Lung (tissue), 12 donors: ENCODE data around the gene MAGI2. TPM values are rescaled to one million over a fixed set of nuclear protein-coding genes. Genes with fewer than 3 reads are reported as not detected.

ENCODE experiments used
- ATAC-seq: fragments of 200-7000 bp; cut with Tn5 transposase; one replicate; pipeline ENCODE4 v1.9.1; 2020; ENCODE audit warnings: moderate number of reproducible peaks; ENCODE audit not compliant: insufficient read depth, low FRiP score
- DNase-seq, 3 donors: peaks; one replicate each; pipeline ENCODE4 v3.0.0-alpha.2; 2013 to 2017
- H3K27ac ChIP-seq, 2 donors: one replicate each; pipeline ENCODE4 v1.5.1; 2013; ENCODE audit warnings: mild to moderate bottlenecking in 2 of 2, moderate library complexity in 2 of 2, control low read depth in 1 of 2, inconsistent platforms in 1 of 2, low read depth in 1 of 2, low read length in 1 of 2
- H3K27me3 ChIP-seq, 3 donors: one replicate each; pipeline ENCODE4 v1.5.1; 2013; ENCODE audit warnings: low read length in 2 of 3; ENCODE audit not compliant: control insufficient read depth in 3 of 3, insufficient read depth in 3 of 3
- H3K36me3 ChIP-seq, 4 donors: one replicate each; pipeline ENCODE4 v1.5.1; 2013; ENCODE audit warnings: low read length in 4 of 4, mild to moderate bottlenecking in 1 of 4, moderate library complexity in 1 of 4; ENCODE audit not compliant: control insufficient read depth in 4 of 4, insufficient read depth in 4 of 4
- H3K4me1 ChIP-seq, 5 donors: one replicate each; pipeline ENCODE4 v1.5.1; 2013; ENCODE audit warnings: low read length in 5 of 5, mild to moderate bottlenecking in 2 of 5, moderate library complexity in 1 of 5; ENCODE audit not compliant: control insufficient read depth in 5 of 5, insufficient read depth in 5 of 5
- H3K4me3 ChIP-seq: one replicate; pipeline ENCODE4 v1.5.1; 2013; ENCODE audit warnings: mild to moderate bottlenecking, control low read depth, moderate library complexity
- H3K9ac ChIP-seq, 2 donors: one replicate each; pipeline ENCODE4 v1.5.1; 2013; ENCODE audit warnings: low read length in 2 of 2, control low read depth in 1 of 2; ENCODE audit not compliant: insufficient read depth in 1 of 2
- H3K9me3 ChIP-seq, 4 donors: one replicate each; pipeline ENCODE4 v1.5.1; 2013; ENCODE audit warnings: low read length in 3 of 4, mild to moderate bottlenecking in 1 of 4, moderate library complexity in 1 of 4; ENCODE audit not compliant: control insufficient read depth in 4 of 4, insufficient read depth in 3 of 4
- WGBS, 2 donors: extraction: QIAGEN DNeasy Blood & Tissue Kit; methylation state at CpG; one replicate each; pipeline ENCODE4 v1.1.7; 2013; 5-methylcytosine and 5-hydroxymethylcytosine counted together
- polyA plus RNA-seq, 2 donors: library from polyadenylated mRNA; stranded (reverse); fragments of 200-250 nt; gene quantifications; one replicate each; pipeline ENCODE4 v1.2.1, GENCODE V29; 2013
- total RNA-seq, 2 donors: library from RNA; depleted of rRNA in 1 of 2; stranded (reverse); fragments of >200 nt in 1 of 2; gene quantifications; one replicate each; pipeline ENCODE4 v1.2.1, GENCODE V29; 2014 to 2021
- TF ChIP-seq, protein P1 (sequence below): IDR thresholded peaks from 2 replicates; pipeline ENCODE4 v1.5.1; 2012; ENCODE audit warnings: mild to moderate bottlenecking; ENCODE audit errors: control extremely low read depth, extremely low read depth
- donor health status: control.
- donor health status: control.
- donor health status: Bipolar disorder and iron deficiency.
- donor health status: healthy.
- donor health status: DM: yes; HTN: yes; CAD: no.

MAGI2 gene
- total and polyA plus RNA-seq, 4 donors: 0.94 to 18.0 (median 5.3) TPM

DNA sequence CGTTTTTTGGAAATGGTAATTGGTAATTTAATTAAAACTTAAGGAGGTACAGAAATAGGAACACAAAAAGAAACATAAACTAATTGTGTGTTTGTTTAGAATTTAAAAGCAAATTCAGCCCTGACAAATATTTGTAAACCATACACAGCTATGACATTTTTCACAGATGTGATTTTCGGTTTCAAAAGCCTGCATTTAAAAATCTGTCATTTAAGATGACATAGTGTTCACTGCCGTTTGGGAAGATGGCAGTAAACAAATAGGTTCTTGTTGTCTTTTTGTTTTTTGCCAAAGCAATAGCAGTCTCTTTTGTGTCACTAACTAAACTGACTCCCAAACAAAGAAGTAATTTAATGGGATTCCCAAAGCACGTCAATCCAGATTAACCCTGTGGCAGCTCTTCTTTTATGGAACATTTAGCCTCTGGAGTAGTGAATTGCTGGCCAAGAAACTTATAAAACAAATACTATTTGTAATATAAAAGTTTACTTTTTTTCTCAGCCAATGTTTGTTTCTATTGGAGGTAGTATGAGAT, 957.3 kb downstream of the MAGI2 start:
- Histone ChIP-seq H3K36me3 (no peaks in the 10 kb centered on the region), H3K27me3 (no peaks in the 10 kb centered on the region), H3K4me1 (no peaks in the 10 kb centered on the region), H3K4me3 (no peak overlapping the region), H3K9me3 (no peaks in the 10 kb centered on the region), H3K27ac (no peak overlapping the region), H3K9ac (no peak overlapping the region)
- WGBS, 2 donors: 64 to 69% methylated on average over 4 of the region's 4 CpGs
- TF ChIP-seq, protein P1, sequence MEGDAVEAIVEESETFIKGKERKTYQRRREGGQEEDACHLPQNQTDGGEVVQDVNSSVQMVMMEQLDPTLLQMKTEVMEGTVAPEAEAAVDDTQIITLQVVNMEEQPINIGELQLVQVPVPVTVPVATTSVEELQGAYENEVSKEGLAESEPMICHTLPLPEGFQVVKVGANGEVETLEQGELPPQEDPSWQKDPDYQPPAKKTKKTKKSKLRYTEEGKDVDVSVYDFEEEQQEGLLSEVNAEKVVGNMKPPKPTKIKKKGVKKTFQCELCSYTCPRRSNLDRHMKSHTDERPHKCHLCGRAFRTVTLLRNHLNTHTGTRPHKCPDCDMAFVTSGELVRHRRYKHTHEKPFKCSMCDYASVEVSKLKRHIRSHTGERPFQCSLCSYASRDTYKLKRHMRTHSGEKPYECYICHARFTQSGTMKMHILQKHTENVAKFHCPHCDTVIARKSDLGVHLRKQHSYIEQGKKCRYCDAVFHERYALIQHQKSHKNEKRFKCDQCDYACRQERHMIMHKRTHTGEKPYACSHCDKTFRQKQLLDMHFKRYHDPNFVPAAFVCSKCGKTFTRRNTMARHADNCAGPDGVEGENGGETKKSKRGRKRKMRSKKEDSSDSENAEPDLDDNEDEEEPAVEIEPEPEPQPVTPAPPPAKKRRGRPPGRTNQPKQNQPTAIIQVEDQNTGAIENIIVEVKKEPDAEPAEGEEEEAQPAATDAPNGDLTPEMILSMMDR: no peak
- DNase-seq (no peak), ATAC-seq (no peak)

DNA sequence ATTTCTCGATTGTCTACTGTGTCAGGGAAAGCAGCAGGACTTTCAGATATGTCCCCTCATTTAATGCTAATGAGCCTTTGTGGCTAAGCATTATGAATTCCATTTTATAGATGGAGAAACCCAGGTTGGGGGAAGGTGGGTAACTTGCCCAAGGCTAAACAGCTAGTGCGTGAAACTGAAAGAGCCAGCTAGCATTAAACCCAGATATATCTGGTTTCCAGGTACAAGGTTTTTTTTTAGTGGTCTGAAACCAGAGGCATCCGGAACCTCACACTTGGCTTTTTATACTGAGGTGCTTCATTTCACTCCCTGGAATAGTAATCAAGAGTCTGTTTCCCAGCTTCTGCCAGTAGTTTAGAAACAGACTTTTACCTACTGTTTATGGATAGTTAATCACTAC, 960.1 kb downstream of the MAGI2 start:
- DNase-seq (no peak), ATAC-seq (no peak)
- no peak overlapping the region for H3K9ac ChIP-seq
- TF ChIP-seq, protein P1: no peak
- WGBS, 2 donors: 93 to 96% methylated on average over 3 of the region's 3 CpGs
- no peaks in the 10 kb centered on the region for H3K36me3 ChIP-seq
- H3K27me3 ChIP-seq: no peaks in the 10 kb centered on the region
- H3K4me3 ChIP-seq: no peak overlapping the region
- H3K27ac ChIP-seq: no peak overlapping the region
- no peaks in the 10 kb centered on the region for H3K9me3 ChIP-seq
- H3K4me1 ChIP-seq: peaks cover 0 to 13% (median 0%) of the 10 kb centered on the region in 5 donors

DNA sequence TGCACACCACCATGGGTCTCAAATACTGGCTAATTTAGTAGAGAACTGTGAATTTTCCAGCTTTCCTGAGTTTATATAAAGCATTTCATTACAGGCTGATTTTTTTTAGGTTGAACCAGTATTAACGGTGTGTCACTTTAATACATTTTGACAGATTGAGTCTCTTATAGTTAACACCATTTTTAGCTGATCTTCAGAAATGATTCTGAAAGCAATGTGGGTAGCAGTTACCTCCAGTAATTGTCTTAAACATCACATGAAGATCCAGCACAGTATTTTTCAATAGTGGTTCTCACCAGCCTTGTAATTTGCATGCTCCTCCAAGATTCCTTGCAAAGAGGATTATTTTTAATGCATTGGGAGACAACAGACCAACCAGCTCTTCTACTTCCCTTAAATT, 961.3 kb downstream of the MAGI2 start:
- Histone ChIP-seq H3K27ac (no peak overlapping the region), H3K36me3 (no peaks in the 10 kb centered on the region), H3K9me3 (no peaks in the 10 kb centered on the region), H3K27me3 (no peaks in the 10 kb centered on the region), H3K4me1 (peaks cover 0 to 13% (median 0%) of the 10 kb centered on the region in 5 donors), H3K4me3 (no peak overlapping the region), H3K9ac (no peak overlapping the region)
- ATAC-seq (no peak), DNase-seq (no peak)
- TF ChIP-seq, protein P1: no peak
- WGBS, 2 donors: 92 to 93% methylated on average over 1 of the region's 1 CpG

DNA sequence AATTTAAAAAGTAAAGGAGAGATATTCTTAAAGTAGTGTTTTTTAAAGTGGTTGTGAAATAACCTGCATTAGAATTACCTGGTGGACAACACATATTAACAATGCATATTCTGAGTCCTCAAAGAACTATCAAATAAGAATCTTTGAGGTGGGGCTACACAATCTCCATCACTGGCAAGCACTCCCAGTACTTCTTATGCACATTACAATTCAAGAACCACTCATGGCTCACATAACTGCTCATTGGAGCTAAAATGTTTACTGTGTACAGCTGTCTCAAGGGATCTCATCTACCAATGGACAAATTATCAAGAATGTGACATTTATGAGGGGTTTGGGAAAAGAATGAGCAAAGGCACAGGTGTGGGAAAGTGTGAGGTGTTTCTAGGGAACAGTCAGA, 962.9 kb downstream of the MAGI2 start:
- peaks cover 0 to 13% (median 0%) of the 10 kb centered on the region in 5 donors for H3K4me1 ChIP-seq
- no peaks in the 10 kb centered on the region for H3K9me3 ChIP-seq
- H3K27me3 ChIP-seq: no peaks in the 10 kb centered on the region
- H3K4me3 ChIP-seq: no peak overlapping the region
- H3K9ac ChIP-seq: no peak overlapping the region
- peaks cover 0 to 1% (median 0%) of the 10 kb centered on the region in 4 donors for H3K36me3 ChIP-seq
- no peak overlapping the region for H3K27ac ChIP-seq
- TF ChIP-seq, protein P1: no peak
- no peak for ATAC-seq
- DNase-seq: no peak
